ENCODE results near the gene RILPL1.
"Not testable (repeated sequence)": the region's sequence is repeated elsewhere in the genome, so short reads cannot be mapped to it uniquely, and the experiment has no call there.

The RILPL1 gene

GRCh38 chr12:123554136-123554535 is 20.6 kb upstream of the RILPL1 start:
- not testable (repeated sequence) for H3K4me1 ChIP-seq (ENCODE audit: insufficient read depth, low read length, severe bottlenecking); H3K27ac ChIP-seq (ENCODE audit: low read depth, low read length, poor library complexity, severe bottlenecking); H4K20me1 ChIP-seq (ENCODE audit: insufficient read depth, low read length); H3K4me3 ChIP-seq (ENCODE audit: low read depth, low read length, poor library complexity, severe bottlenecking); H3K9ac ChIP-seq (ENCODE audit: low read length); H3F3A ChIP-seq (ENCODE audit: insufficient read depth, low read length); H3K4me2 ChIP-seq (ENCODE audit: low read length); H3K36me3 ChIP-seq (ENCODE audit: insufficient read depth, low read length); H3K79me2 ChIP-seq (ENCODE audit: insufficient read depth, low read length); H3K27me3 ChIP-seq (ENCODE audit: insufficient read depth, low read length); H3K9me2 ChIP-seq (ENCODE audit: low read depth, low read length); H2AFZ ChIP-seq (ENCODE audit: low read length); H3K9me3 ChIP-seq (ENCODE audit: low read length)

GRCh38 chr12:123550700-123551099 is 17.2 kb upstream of the RILPL1 start:
- no peaks in the 10 kb centered on the region for H3K4me1 ChIP-seq (ENCODE audit: insufficient read depth, low read length, severe bottlenecking)
- H4K20me1 ChIP-seq (ENCODE audit: insufficient read depth, low read length) = no peaks in the 10 kb centered on the region
- H3K9me2 ChIP-seq (ENCODE audit: low read depth, low read length) = no peaks in the 10 kb centered on the region
- no peak overlapping the region for H3K9ac ChIP-seq (ENCODE audit: low read length)
- H3K27ac ChIP-seq (ENCODE audit: low read depth, low read length, poor library complexity, severe bottlenecking) = no peak overlapping the region
- H3K36me3 ChIP-seq (ENCODE audit: insufficient read depth, low read length) = no peaks in the 10 kb centered on the region
- peaks cover 3% of the 10 kb centered on the region; the same call in 1 of the 2 replicates for H3K27me3 ChIP-seq (ENCODE audit: insufficient read depth, low read length)
- H3K79me2 ChIP-seq (ENCODE audit: insufficient read depth, low read length) = no peaks in the 10 kb centered on the region
- H3F3A ChIP-seq (ENCODE audit: insufficient read depth, low read length) = no peaks in the 10 kb centered on the region
- H2AFZ ChIP-seq (ENCODE audit: low read length) = no peak overlapping the region
- H3K4me2 ChIP-seq (ENCODE audit: low read length) = no peak overlapping the region
- H3K4me3 ChIP-seq (ENCODE audit: low read depth, low read length, poor library complexity, severe bottlenecking) = no peak overlapping the region
- TF ChIP-seq, protein P1, sequence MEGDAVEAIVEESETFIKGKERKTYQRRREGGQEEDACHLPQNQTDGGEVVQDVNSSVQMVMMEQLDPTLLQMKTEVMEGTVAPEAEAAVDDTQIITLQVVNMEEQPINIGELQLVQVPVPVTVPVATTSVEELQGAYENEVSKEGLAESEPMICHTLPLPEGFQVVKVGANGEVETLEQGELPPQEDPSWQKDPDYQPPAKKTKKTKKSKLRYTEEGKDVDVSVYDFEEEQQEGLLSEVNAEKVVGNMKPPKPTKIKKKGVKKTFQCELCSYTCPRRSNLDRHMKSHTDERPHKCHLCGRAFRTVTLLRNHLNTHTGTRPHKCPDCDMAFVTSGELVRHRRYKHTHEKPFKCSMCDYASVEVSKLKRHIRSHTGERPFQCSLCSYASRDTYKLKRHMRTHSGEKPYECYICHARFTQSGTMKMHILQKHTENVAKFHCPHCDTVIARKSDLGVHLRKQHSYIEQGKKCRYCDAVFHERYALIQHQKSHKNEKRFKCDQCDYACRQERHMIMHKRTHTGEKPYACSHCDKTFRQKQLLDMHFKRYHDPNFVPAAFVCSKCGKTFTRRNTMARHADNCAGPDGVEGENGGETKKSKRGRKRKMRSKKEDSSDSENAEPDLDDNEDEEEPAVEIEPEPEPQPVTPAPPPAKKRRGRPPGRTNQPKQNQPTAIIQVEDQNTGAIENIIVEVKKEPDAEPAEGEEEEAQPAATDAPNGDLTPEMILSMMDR (IDR thresholded peaks at IDR 0.05; ENCODE audit: low read length) = no peak
- TF ChIP-seq EZH2 (IDR thresholded peaks at IDR 0.05; ENCODE audit: borderline replicate concordance, low read length) = no peak
- H3K9me3 ChIP-seq (ENCODE audit: low read length) = no peaks in the 10 kb centered on the region

DNA sequence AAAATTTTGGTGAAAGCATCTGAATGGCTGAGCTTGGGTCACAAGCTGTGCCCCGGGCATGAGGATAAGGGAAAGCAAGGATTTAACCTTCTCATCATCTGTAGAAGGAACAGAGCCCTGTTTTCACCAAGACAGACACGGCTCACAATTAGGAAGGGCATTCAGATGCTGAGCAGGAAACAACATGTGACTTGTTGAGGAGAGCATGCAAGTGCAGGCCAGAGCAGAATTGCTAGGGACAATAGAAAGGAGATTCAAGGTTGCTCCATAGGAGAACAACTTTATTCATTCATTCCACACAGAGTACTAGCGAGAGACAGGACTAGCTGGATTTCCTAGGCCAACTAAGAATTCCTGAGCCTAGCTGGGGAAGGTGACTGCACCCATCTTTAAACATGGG is 14.6 kb upstream of the RILPL1 start:
- Histone ChIP-seq H3K79me2 (ENCODE audit: insufficient read depth, low read length) (no peaks in the 10 kb centered on the region), H3K9me3 (ENCODE audit: low read length) (no peaks in the 10 kb centered on the region), H3K27ac (ENCODE audit: low read depth, low read length, poor library complexity, severe bottlenecking) (no peak overlapping the region), H3K4me3 (ENCODE audit: low read depth, low read length, poor library complexity, severe bottlenecking) (no peak overlapping the region), H3K4me2 (ENCODE audit: low read length) (no peak overlapping the region), H3F3A (ENCODE audit: insufficient read depth, low read length) (no peaks in the 10 kb centered on the region), H3K9ac (ENCODE audit: low read length) (no peak overlapping the region), H2AFZ (ENCODE audit: low read length) (no peak overlapping the region), H3K9me2 (ENCODE audit: low read depth, low read length) (no peaks in the 10 kb centered on the region), H3K4me1 (ENCODE audit: insufficient read depth, low read length, severe bottlenecking) (no peaks in the 10 kb centered on the region), H3K27me3 (ENCODE audit: insufficient read depth, low read length) (peaks cover 3% of the 10 kb centered on the region; the same call in 1 of the 2 replicates), H3K36me3 (ENCODE audit: insufficient read depth, low read length) (no peaks in the 10 kb centered on the region), H4K20me1 (ENCODE audit: insufficient read depth, low read length) (no peaks in the 10 kb centered on the region)
- no peak for TF ChIP-seq EZH2 (IDR thresholded peaks at IDR 0.05; ENCODE audit: borderline replicate concordance, low read length)
- TF ChIP-seq, protein P1 (IDR thresholded peaks at IDR 0.05; ENCODE audit: low read length) = no peak

DNA sequence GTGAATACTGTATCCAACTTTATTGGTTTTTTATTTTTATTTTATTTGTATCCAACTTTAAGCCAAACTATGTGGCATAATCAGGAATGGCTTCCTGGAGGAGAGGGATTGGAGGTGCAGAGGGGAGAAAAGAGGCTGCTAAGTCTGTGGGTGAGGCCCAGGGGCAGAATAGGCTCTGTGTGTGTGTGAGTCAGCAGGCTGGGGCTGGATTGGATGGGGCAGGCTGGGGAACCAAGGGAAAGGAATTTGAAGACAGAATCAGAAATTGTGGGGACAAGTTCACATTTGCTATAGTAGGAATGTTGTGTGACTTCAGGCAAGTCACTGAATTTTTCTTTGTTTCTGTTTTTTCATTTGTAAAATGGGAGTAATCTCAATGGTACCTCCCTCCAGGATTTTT is 12.8 kb upstream of the RILPL1 start:
- Histone ChIP-seq H3K9me3 (ENCODE audit: low read length) (no peaks in the 10 kb centered on the region), H3K4me3 (ENCODE audit: low read depth, low read length, poor library complexity, severe bottlenecking) (no peak overlapping the region), H3K79me2 (ENCODE audit: insufficient read depth, low read length) (no peaks in the 10 kb centered on the region), H3K4me2 (ENCODE audit: low read length) (no peak overlapping the region), H3K4me1 (ENCODE audit: insufficient read depth, low read length, severe bottlenecking) (no peaks in the 10 kb centered on the region), H2AFZ (ENCODE audit: low read length) (no peak overlapping the region), H3K27me3 (ENCODE audit: insufficient read depth, low read length) (peaks cover 3% of the 10 kb centered on the region; the same call in 1 of the 2 replicates), H3K27ac (ENCODE audit: low read depth, low read length, poor library complexity, severe bottlenecking) (no peak overlapping the region), H4K20me1 (ENCODE audit: insufficient read depth, low read length) (no peaks in the 10 kb centered on the region), H3K9me2 (ENCODE audit: low read depth, low read length) (no peaks in the 10 kb centered on the region), H3K9ac (ENCODE audit: low read length) (no peak overlapping the region), H3K36me3 (ENCODE audit: insufficient read depth, low read length) (no peaks in the 10 kb centered on the region), H3F3A (ENCODE audit: insufficient read depth, low read length) (no peaks in the 10 kb centered on the region)
- TF ChIP-seq, protein P1 (IDR thresholded peaks at IDR 0.05; ENCODE audit: low read length) = no peak
- TF ChIP-seq EZH2 (IDR thresholded peaks at IDR 0.05; ENCODE audit: borderline replicate concordance, low read length) = no peak
